HG03565 (cell line): ENCODE measurements around the gene ACOX1.
"Not testable (repeated sequence)": the region's sequence is repeated elsewhere in the genome, so short reads cannot be mapped to it uniquely, and the experiment has no call there.

Experiments
- ATAC-seq: cut with Tn5 transposase; IDR thresholded peaks from one replicate; pipeline ENCODE4 v1.9.1; 2021; ENCODE audit warnings: mild to moderate bottlenecking, moderate library complexity; ENCODE audit not compliant: unreplicated experiment

The ACOX1 gene

GRCh38 chr17:75983501-75984181 lies 4.7 kb upstream of the ACOX1 start:
- no peak for ATAC-seq

DNA sequence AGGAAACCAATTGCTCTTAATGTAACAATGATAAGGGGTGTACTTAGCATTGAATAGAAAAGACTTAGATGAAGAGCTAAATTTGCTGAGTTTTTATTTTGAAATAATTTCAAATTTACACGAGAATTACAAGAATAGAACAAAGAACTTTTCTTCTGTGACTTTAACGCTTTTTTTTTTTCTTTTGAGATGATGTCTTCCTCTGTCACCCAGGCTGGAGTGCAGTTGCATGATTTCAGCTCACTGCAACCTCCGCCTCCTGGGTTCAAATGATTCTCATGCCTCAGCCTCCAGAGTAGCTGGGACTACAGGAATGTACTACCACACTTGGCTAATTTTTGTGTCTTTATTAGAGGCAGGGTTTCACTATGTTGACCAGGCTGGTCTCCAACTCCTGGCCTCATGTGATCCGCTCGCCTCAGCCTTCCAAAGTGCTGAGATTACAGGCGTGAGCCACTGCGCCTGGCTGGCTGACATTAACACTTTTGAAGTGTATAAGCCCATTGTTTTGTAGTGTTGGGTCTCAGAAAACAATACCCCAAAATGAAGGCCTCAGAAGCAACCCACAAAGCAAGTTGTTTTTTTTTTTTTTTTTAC lies 2.2 kb upstream of the ACOX1 start:
- ATAC-seq: no peak

- ATAC-seq: no peak
Observed at GRCh38 chr17:75980188-75981018, 1.4 kb upstream of the ACOX1 start.

- peak; percentile 5 for ATAC-seq
Observed at GRCh38 chr17:75979705-75980187, 780 bp upstream of the ACOX1 start.

DNA sequence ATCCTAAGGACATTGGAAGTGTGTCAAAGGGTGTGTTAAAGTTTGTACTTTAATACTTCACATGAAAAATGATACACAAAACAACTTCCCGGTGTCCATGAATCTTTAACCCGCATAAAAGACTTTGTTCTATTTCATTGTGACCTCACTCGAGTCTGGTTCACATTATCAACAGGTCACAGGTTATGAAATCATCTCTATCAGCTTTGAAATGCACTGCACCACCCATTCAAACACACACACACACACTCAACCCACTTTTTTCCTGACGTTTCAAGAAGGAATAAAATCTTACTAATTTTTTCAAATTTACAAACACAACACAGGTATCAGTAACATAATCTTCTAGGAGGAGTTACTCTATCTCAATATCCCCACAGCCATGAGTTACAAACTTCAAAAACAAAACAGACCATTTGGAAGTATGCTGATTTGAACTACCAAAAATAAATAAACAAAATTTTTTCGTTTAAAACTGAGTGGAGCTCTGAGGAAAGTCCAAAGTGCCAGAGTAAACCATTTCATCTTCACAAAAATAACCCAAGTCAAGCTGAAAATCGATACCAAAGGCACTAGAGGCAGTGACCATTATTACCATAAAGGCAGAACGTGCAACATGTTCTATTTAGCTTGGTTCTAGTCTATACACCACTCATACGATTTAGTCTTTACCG lies 2.7 kb downstream of the ACOX1 start:
- ATAC-seq: no peak

DNA sequence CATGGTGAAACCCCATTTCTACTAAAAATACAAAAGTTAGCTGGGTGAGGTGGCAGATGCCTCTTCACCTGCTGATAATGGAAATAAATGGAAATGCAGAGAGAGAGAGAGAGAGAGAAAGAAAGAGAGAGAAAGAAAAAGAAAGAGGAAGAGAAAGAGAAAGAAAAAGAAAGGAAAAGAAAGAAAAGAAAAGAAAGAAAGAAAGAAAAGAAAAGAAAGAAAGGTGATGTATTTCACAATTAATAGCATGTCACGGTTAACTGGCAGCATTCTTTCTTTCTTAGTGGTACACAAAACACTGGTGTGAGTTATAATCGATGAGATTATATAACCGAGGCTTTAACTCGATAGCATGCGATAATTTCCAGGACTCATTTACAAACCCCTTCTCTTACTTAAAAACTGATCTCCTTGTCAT lies 3.2 kb downstream of the ACOX1 start:
- ATAC-seq: no peak

- ATAC-seq: not testable (repeated sequence)
Observed at GRCh38 chr17:75975187-75975586, 3.8 kb downstream of the ACOX1 start.

DNA sequence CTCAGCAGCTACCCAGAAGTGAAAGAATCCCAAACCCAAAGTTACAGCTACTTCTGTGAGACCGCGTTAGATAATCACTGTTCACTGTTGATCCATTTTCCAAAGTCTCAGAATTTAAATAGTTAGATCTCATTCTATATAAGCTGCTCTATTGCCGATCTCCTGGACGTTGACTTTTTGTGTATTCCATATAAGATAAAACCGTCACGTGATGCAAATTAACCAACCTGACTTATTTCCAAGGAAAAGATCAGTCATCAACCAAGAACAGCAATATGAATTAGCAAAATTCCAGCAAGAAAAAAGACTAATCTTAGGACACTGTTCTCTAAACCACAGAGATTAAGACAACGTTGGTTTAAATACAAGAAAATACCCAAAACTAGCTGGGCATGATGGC lies 8.3 kb downstream of the ACOX1 start:
- ATAC-seq: no peak

DNA sequence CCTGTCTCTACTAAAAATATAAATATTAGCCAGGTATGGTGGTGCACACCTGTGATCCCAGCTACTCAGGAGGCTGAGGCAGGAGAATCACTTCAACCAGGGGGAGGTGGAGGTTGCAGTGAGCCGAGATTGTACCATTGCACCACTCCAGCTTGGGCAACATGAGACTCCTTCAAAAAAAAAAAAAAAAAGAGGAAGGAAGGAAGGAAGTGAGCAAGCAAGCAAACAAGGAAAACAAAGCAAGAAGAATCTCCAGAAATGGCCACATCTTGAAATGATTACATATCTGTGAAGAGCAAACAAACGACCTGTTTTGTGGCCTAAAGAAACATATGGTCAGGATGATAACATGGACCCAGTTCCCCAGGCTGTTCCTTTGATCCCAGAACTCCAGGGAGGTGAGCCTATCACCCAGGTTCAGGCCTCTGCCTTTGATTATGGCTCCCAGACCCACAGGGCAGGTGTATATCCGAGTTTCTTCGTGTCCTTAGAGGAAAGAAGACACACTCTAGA lies 8.9 kb downstream of the ACOX1 start:
- no peak for ATAC-seq

- ATAC-seq: not testable (repeated sequence)
Observed at GRCh38 chr17:75969044-75969443, 9.9 kb downstream of the ACOX1 start.

- ATAC-seq: no peak
Observed at GRCh38 chr17:75965468-75965867, 13.5 kb downstream of the ACOX1 start.

DNA sequence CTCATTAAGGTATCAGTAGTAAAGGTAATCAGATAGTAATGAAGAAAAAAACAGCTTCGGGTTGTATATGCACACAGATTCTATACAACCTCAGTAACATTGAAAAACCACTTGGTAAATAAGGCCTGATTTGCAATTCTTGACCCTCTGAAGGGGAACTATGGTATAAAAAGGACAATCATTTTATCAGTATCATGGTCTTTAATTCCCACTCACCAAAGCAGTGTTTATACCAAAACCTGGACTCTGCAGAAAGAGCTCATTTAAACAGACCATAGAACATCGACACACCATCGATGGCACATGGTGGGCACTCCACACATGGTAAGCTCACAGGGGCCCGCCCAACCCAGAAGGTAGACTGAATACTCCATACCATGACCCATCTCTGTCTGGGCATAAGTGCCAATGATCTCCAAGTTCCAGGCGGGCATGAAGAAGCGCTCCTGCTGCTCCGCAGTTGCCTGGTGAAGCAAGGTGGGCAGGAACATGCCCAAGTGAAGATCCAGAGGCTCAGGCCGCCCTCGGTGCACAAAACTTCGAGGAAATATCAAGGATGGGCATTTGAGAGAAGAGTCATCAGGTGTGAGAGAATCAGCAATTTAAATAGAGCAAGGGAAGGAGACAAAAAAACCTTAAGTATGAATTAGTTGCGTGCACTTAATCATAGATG lies 19.0 kb downstream of the ACOX1 start:
- no peak for ATAC-seq

GRCh38 chr17:75959051-75959838 lies 19.7 kb downstream of the ACOX1 start:
- no peak for ATAC-seq

DNA sequence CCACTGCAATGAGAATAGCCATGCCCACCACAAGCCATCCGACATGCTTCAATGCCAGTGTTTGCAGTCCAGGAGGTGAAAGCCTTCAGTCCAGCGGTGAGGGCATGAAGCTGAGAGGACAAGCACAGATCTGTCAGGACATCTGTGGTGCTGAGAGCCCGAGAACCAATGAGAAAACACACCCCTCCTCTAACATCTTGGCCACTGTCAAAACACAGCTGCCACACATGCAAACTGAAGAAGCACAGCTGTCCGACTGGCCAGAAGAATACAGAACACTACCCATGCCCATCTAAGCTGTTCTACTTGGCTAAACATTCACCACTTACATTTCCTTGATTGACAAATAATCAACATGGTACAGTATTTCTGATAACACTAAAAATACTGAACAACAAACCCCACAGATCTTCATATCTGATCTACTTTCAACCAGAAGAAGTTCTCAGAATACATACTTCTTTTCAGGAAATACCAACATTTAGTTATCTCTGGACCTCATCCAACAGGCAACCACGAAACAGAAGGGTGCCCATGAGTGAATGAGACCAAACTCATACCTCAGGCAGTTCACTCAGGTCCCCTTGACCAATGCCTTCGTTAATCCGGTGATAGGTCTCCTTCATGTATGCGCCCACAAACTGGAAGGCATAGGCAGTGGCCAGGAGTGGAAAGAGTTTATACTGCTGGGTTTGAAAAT lies 28.0 kb downstream of the ACOX1 start:
- no peak for ATAC-seq

DNA sequence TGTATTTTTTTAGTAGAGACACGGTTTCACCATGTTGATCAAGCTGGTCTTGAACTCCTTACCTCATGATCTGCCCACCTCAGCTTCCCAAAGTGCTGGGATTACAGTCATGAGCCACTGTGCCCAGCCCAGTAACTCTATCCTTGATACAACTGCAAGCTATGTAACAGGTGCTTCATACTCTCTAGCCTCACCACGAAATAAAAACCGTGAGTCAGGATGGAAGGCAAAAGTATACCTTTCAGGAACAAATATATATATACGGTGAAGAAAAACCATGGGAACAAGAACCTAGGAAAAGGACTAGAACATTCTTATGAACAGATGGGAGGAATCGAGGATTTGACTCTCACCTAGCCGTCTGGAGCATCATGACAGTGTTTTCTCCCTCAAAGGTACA lies 28.5 kb downstream of the ACOX1 start:
- ATAC-seq: no peak

DNA sequence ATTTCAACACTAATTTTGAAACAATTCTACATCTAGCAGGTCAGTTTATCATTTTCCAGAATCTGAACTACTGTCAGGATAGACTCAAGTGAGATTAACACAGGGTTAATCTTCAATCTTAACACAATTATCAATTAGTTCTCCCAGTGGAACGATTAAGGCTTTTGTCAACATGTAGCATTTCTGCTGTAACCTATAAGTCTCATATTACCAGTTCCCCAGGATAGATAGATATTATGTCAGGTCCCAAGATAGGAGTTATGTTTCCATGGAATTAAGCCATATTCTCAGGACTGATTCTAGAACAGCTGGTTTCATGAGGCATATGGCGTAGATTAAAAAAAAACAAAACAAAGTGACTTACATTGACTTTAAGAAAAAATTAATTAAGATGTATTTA lies 33.8 kb downstream of the ACOX1 start:
- ATAC-seq: no peak

- no peak for ATAC-seq
Observed at GRCh38 chr17:75943491-75943890, 35.5 kb downstream of the ACOX1 start.

- no peak for ATAC-seq
Observed at GRCh38 chr17:75942473-75942872, 36.5 kb downstream of the ACOX1 start.

DNA sequence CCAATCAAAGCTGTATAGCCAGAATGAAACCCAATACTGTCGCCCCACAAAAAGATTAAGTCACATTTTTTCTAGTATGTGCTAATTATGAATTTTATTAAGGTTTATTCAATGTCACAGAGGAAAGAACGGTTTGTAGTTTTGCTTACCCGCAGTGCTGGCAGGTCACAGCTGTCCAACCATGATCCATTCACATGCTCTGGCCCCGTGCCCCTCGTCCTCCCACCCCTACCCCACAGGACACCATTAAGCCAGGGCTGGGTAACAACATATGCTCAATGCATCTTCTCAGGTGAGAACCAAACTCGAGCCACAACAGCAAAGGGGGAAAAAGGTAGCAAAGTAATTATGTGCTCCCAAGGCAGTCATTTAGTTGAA lies 37.5 kb downstream of the ACOX1 start:
- no peak for ATAC-seq
